ENCODE data around the gene NR4A3. TPM values are rescaled to one million over a fixed set of nuclear protein-coding genes. Genes with fewer than 3 reads are reported as not detected.

Gene NR4A3
- total RNA-seq, 1 experiment from 2014 or later, result 0.24 TPM

GRCh38 chr9:99885747-99886146, 64.1 kb downstream of the NR4A3 start:
- Histone ChIP-seq H3K14ac (ENCODE audit: insufficient read depth, low read length) (no peak overlapping the region), H2BK20ac (ENCODE audit: low read depth, low read length, poor library complexity, severe bottlenecking) (no peak overlapping the region), H3K23ac (ENCODE audit: insufficient read length, low read depth, low read length) (no peak overlapping the region), H3K56ac (ENCODE audit: insufficient read length, low read depth, low read length) (no peak overlapping the region), H3K4ac (ENCODE audit: low read depth, low read length) (no peak overlapping the region), H2BK120ac (ENCODE audit: low read depth, low read length, poor library complexity, severe bottlenecking) (no peak overlapping the region), H4K91ac (ENCODE audit: insufficient read length, low read depth, low read length) (no peak overlapping the region), H2BK12ac (ENCODE audit: insufficient read length, low read depth, low read length) (no peak overlapping the region), H3K27me3 (ENCODE audit: insufficient read depth, low read length) (no peaks in the 10 kb centered on the region), H2BK5ac (ENCODE audit: insufficient read length, low read length) (no peak overlapping the region), H2AFZ (ENCODE audit: low read length) (no peak overlapping the region), H3K18ac (ENCODE audit: insufficient read length, low read depth, low read length) (no peak overlapping the region), H3K79me1 (ENCODE audit: insufficient read depth, low read depth, low read length, poor library complexity, severe bottlenecking) (no peaks in the 10 kb centered on the region), H2AK5ac (ENCODE audit: insufficient read length, low read length) (no peak overlapping the region), H3K23me2 (ENCODE audit: insufficient read length, low read depth, low read length, poor library complexity, severe bottlenecking) (no peaks in the 10 kb centered on the region), H2BK15ac (ENCODE audit: low read depth, low read length) (no peak overlapping the region), H4K8ac (replicated peaks; ENCODE audit: insufficient read length, low read depth, low read length) (no peak overlapping the region), H3K27ac (ENCODE audit: insufficient read length, low read depth, low read length) (no peak overlapping the region), H3T11ph (ENCODE audit: low read length) (no peak overlapping the region), H3K79me2 (ENCODE audit: insufficient read depth, low read length) (no peaks in the 10 kb centered on the region), H3K9ac (ENCODE audit: extremely low read depth, insufficient read length, low read length) (no peak overlapping the region), H3K9me3 (ENCODE audit: control insufficient read depth, low read depth, low read length) (no peaks in the 10 kb centered on the region), H4K5ac (ENCODE audit: insufficient read length, low read depth, low read length) (no peak overlapping the region), H3K4me1 (ENCODE audit: insufficient read depth, low read length) (no peaks in the 10 kb centered on the region), H3K4me2 (ENCODE audit: insufficient read depth, insufficient read length, low read length) (no peak overlapping the region), H4K20me1 (ENCODE audit: control insufficient read depth, insufficient read depth, insufficient read length) (no peaks in the 10 kb centered on the region)
- Mint-ChIP-seq H3K27me3 (ENCODE audit: low read depth) (no peaks in the 10 kb centered on the region), H3K36me3 (ENCODE audit: insufficient read depth in 1 of 3, low read depth in 3 of 3) (no peaks in the 10 kb centered on the region), H3K4me1 (no peaks in the 10 kb centered on the region), H3K27ac (no peak overlapping the region), H3K4me3 (no peak overlapping the region), H3K9me3 (peaks cover 0 to 2% of the 10 kb centered on the region in 2 experiments; a peak in 2 of 5 replicates)
- WGBS (ENCODE audit: extremely low coverage, insufficient read length, low lambda C conversion rate), result no CpG with 5 or more reads among the region's 1 CpG
- DNase-seq, result no peak
- TF ChIP-seq CTCF (conservative IDR thresholded peaks at IDR 0.05), result no peak

Data from H9 (cell line).